G401 (cell line): ENCODE results near the gene TUBB4A. TPM values are rescaled to one million over a fixed set of nuclear protein-coding genes. Genes with fewer than 3 reads are reported as not detected.

Source experiments
- DNase-seq: peaks from one replicate; pipeline ENCODE4 v3.0.0-alpha.2; 2015; ENCODE audit warnings: low spot score
- in situ Hi-C: cut with HindIII; loops from 2 replicates; pipeline ENCODE4 v1.10.0; 2016; ENCODE audit warnings: low sequenced_read_pairs, mixed read lengths
- total RNA-seq: library from RNA; depleted of rRNA; stranded (reverse); fragments of >200 nt; shearing (Covaris generic); gene quantifications from 2 replicates; pipeline ENCODE4 v1.2.3, GENCODE V29; 2014

TUBB4A gene
- total RNA-seq, 1 experiment from 2014 or later, result 2.1 TPM

- in situ Hi-C loops, result no loop called here
- no peak for DNase-seq
These were observed 25.1 kb downstream of the TUBB4A start for GRCh38 chr19:6476896-6477431.

GRCh38 chr19:6476155-6476895 lies 25.8 kb downstream of the TUBB4A start:
- DNase-seq, result peak; percentile 63
- in situ Hi-C loops, result no loop called here

GRCh38 chr19:6475321-6476108 lies 26.6 kb downstream of the TUBB4A start:
- no peak for DNase-seq
- in situ Hi-C loops, result no loop called here

GRCh38 chr19:6473647-6474046 lies 28.5 kb downstream of the TUBB4A start:
- in situ Hi-C loops, result no loop called here
- no peak for DNase-seq

GRCh38 chr19:6472713-6473112 lies 29.4 kb downstream of the TUBB4A start:
- DNase-seq, result no peak
- in situ Hi-C loops, result no loop called here

GRCh38 chr19:6471076-6471475 lies 31.0 kb downstream of the TUBB4A start:
- DNase-seq, result no peak
- in situ Hi-C loops, result no loop called here

GRCh38 chr19:6470173-6470572 lies 31.9 kb downstream of the TUBB4A start:
- no peak for DNase-seq

GRCh38 chr19:6467384-6467783 lies 34.7 kb downstream of the TUBB4A start:
- DNase-seq, result no peak
- in situ Hi-C loops, result no loop called here

More at GRCh38 chr19:6470173-6470572, 31.9 kb downstream of the TUBB4A start:
- in situ Hi-C loops, result no loop called here

GRCh38 chr19:6466526-6467248 lies 35.4 kb downstream of the TUBB4A start:
- no peak for DNase-seq
- in situ Hi-C loops, result no loop called here

GRCh38 chr19:6465663-6466062 lies 36.4 kb downstream of the TUBB4A start:
- DNase-seq, result no peak

GRCh38 chr19:6465006-6465405 lies 37.1 kb downstream of the TUBB4A start:
- in situ Hi-C loops, result no loop called here
- no peak for DNase-seq

More at GRCh38 chr19:6465663-6466062, 36.4 kb downstream of the TUBB4A start:
- in situ Hi-C loops, result no loop called here

- no peak for DNase-seq
- in situ Hi-C loops, result no loop called here
These were observed 37.8 kb downstream of the TUBB4A start, which contains the start of gene CRB3 for GRCh38 chr19:6464070-6464873. Gene CRB3 (plus strand): TSS chr19:6464271. CDS start chr19:6464702, 431 bp downstream.

GRCh38 chr19:6460099-6460884 lies 41.8 kb downstream of the TUBB4A start:
- in situ Hi-C loops, result no loop called here
- peak; percentile 100 for DNase-seq

GRCh38 chr19:6459262-6460098 lies 42.6 kb downstream of the TUBB4A start, which contains the start of gene SLC25A23:
Gene SLC25A23 (minus strand): TSS chr19:6459792. CDS start chr19:6459628, 164 bp downstream.
- DNase-seq, result peak; percentile 79
- in situ Hi-C loops, result no loop called here

- DNase-seq, result peak; percentile 34
- in situ Hi-C loops, result no loop called here
These were observed 43.3 kb downstream of the TUBB4A start for GRCh38 chr19:6458695-6459261.

- in situ Hi-C loops, result no loop called here
These were observed 44.0 kb downstream of the TUBB4A start for GRCh38 chr19:6457958-6458694.

More at GRCh38 chr19:6457958-6458694, 44.0 kb downstream of the TUBB4A start:
- peak; percentile 26 for DNase-seq
